SK-N-SH treated with all-trans-retinoic acid at 6 μM for 48 hours (cell line): ENCODE results near the gene GNPTAB.

Source experiments
- ATAC-seq: fragments of 200-7000 bp; cut with Tn5 transposase; 3 replicates; pipeline ENCODE4 v1.9.1; 2020; ENCODE audit warnings: mild to moderate bottlenecking, moderate library complexity
- ARNTL ChIP-seq: fragments of 450-650 bp; formaldehyde crosslinking; IDR thresholded peaks from 2 replicates; pipeline ENCODE4 v1.5.0; 2020; ENCODE audit warnings: low read depth, mild to moderate bottlenecking, moderate library complexity, borderline replicate concordance
- BACH2 ChIP-seq: fragments of 250-450 bp; sonication (Bioruptor Pico); IDR thresholded peaks from 2 replicates; pipeline ENCODE4 v1.9.0; 2021; ENCODE audit warnings: mild to moderate bottlenecking, borderline replicate concordance
- CSDC2 ChIP-seq: fragments of 250-450 bp; sonication (Bioruptor Pico); IDR thresholded peaks from 2 replicates; pipeline ENCODE4 v1.5.0; 2020; ENCODE audit warnings: mild to moderate bottlenecking, moderate library complexity
- CSRNP3 ChIP-seq: fragments of 250-450 bp; sonication (Bioruptor Pico); IDR thresholded peaks from 2 replicates; pipeline ENCODE4 v1.5.1; 2021; ENCODE audit warnings: mild to moderate bottlenecking, moderate library complexity
- ESRRG ChIP-seq: fragments of 250-450 bp; sonication (Bioruptor Pico); IDR thresholded peaks from 2 replicates; pipeline ENCODE4 v1.6.1; 2021; ENCODE audit warnings: mild to moderate bottlenecking
- ISL1 ChIP-seq: fragments of 250-450 bp; sonication (Bioruptor Pico); IDR thresholded peaks from 2 replicates; pipeline ENCODE4 v2.1.2; 2022; ENCODE audit warnings: mild to moderate bottlenecking, moderate library complexity
- POU6F1 ChIP-seq: fragments of 250-450 bp; sonication (Bioruptor Pico); IDR thresholded peaks from 2 replicates; pipeline ENCODE4 v1.8.0; 2021; ENCODE audit warnings: low read depth, mild to moderate bottlenecking, moderate library complexity, borderline replicate concordance
- PPARA ChIP-seq: fragments of 250-450 bp; sonication (Bioruptor Pico); IDR thresholded peaks from 2 replicates; pipeline ENCODE4 v1.5.0; 2020; ENCODE audit warnings: mild to moderate bottlenecking, borderline replicate concordance
- RARB ChIP-seq: fragments of 250-450 bp; sonication (Bioruptor Pico); IDR thresholded peaks from 2 replicates; pipeline ENCODE4 v1.8.0; 2021; ENCODE audit warnings: mild to moderate bottlenecking, moderate library complexity
- SNAI2 ChIP-seq: fragments of 250-450 bp; sonication (Bioruptor Pico); IDR thresholded peaks from 2 replicates; pipeline ENCODE4 v1.5.0; 2020; ENCODE audit warnings: mild to moderate bottlenecking, moderate library complexity
- TCF4 ChIP-seq: fragments of 250-450 bp; sonication (Bioruptor Pico); IDR thresholded peaks from 2 replicates; pipeline ENCODE4 v1.8.0; 2021; ENCODE audit warnings: mild to moderate bottlenecking, moderate library complexity, borderline replicate concordance
- TOX ChIP-seq: fragments of 250-450 bp; sonication (Bioruptor Pico); IDR thresholded peaks from 2 replicates; pipeline ENCODE4 v1.8.0; 2021; ENCODE audit warnings: mild to moderate bottlenecking, moderate library complexity, borderline replicate concordance
- ZC3H10 ChIP-seq: fragments of 250-450 bp; sonication (Bioruptor Pico); IDR thresholded peaks from 2 replicates; pipeline ENCODE4 v1.5.1; 2021; ENCODE audit warnings: mild to moderate bottlenecking, moderate library complexity
- ZFP3 ChIP-seq: fragments of 250-450 bp; sonication (Bioruptor Pico); IDR thresholded peaks from 2 replicates; pipeline ENCODE4 v1.5.0; 2020; ENCODE audit warnings: mild to moderate bottlenecking, moderate library complexity
- ZFP30 ChIP-seq: fragments of 450-650 bp; formaldehyde crosslinking; IDR thresholded peaks from 2 replicates; pipeline ENCODE4 v1.5.0; 2022; ENCODE audit warnings: mild to moderate bottlenecking, moderate library complexity
- ZNF565 ChIP-seq: fragments of 450-650 bp; formaldehyde crosslinking; conservative IDR thresholded peaks from 2 replicates; pipeline ENCODE4 v1.5.0; 2020; ENCODE audit warnings: low read depth, mild to moderate bottlenecking, moderate library complexity
- ZNF70 ChIP-seq: fragments of 450-650 bp; formaldehyde crosslinking; IDR thresholded peaks from 2 replicates; pipeline ENCODE4 v1.5.0; 2020; ENCODE audit warnings: mild to moderate bottlenecking, moderate library complexity
- ZNF8 ChIP-seq: fragments of 450-650 bp; formaldehyde crosslinking; IDR thresholded peaks from 2 replicates; pipeline ENCODE4 v1.5.0; 2020; ENCODE audit warnings: mild to moderate bottlenecking, moderate library complexity
- TF ChIP-seq, protein P1 (sequence below): fragments of 250-450 bp; sonication (Bioruptor Pico); IDR thresholded peaks from 2 replicates; pipeline ENCODE4 v1.8.0; 2020; ENCODE audit warnings: mild to moderate bottlenecking, moderate library complexity, borderline replicate concordance
- TF ChIP-seq, protein P2 (sequence below): fragments of 250-450 bp; sonication (Bioruptor Pico); IDR thresholded peaks from 2 replicates; pipeline ENCODE4 v1.5.1; 2020; ENCODE audit warnings: low read depth, mild to moderate bottlenecking, moderate library complexity

The GNPTAB gene

DNA sequence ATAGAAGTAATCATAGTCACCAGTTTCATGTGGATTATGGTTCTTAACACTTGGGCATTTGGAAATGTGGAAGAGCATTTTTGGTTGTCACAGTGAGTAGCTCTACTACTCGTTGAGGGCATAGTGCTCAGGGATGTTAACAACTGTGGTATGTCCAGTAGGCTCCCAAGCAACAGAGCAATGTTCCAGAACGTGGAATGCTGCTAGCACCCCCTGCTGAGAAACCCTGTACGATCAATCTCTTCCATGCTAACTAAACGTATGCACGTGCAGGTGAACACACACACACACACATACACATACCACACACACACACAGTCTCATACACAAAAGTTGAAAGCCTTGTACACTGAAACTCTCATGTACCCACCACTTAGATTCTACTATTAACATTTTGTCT lies 16.6 kb upstream of the GNPTAB start:
- TF ChIP-seq ZNF565 (CRISPR knock-in tag) (no peak), ZNF70 (CRISPR knock-in tag) (no peak), RARB (CRISPR knock-in tag) (no peak), POU6F1 (CRISPR knock-in tag) (no peak), BACH2 (no peak), CSRNP3 (no peak), TCF4 (CRISPR knock-in tag) (no peak), ARNTL (no peak), ZC3H10 (CRISPR knock-in tag) (no peak), TOX (CRISPR knock-in tag) (no peak)
- TF ChIP-seq, protein P1, sequence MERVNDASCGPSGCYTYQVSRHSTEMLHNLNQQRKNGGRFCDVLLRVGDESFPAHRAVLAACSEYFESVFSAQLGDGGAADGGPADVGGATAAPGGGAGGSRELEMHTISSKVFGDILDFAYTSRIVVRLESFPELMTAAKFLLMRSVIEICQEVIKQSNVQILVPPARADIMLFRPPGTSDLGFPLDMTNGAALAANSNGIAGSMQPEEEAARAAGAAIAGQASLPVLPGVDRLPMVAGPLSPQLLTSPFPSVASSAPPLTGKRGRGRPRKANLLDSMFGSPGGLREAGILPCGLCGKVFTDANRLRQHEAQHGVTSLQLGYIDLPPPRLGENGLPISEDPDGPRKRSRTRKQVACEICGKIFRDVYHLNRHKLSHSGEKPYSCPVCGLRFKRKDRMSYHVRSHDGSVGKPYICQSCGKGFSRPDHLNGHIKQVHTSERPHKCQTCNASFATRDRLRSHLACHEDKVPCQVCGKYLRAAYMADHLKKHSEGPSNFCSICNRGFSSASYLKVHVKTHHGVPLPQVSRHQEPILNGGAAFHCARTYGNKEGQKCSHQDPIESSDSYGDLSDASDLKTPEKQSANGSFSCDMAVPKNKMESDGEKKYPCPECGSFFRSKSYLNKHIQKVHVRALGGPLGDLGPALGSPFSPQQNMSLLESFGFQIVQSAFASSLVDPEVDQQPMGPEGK, result no peak
- ATAC-seq, result no peak

- no peak for TF ChIP-seq ZNF70 (CRISPR knock-in tag)
- TF ChIP-seq ESRRG, result no peak
- TF ChIP-seq ZC3H10 (CRISPR knock-in tag), result no peak
- TF ChIP-seq TCF4 (CRISPR knock-in tag), result no peak
- no peak for TF ChIP-seq PPARA (CRISPR knock-in tag)
- TF ChIP-seq ISL1, result no peak
- no peak for TF ChIP-seq ZFP30 (CRISPR knock-in tag)
- TF ChIP-seq BACH2, result no peak
- TF ChIP-seq, protein P2, sequence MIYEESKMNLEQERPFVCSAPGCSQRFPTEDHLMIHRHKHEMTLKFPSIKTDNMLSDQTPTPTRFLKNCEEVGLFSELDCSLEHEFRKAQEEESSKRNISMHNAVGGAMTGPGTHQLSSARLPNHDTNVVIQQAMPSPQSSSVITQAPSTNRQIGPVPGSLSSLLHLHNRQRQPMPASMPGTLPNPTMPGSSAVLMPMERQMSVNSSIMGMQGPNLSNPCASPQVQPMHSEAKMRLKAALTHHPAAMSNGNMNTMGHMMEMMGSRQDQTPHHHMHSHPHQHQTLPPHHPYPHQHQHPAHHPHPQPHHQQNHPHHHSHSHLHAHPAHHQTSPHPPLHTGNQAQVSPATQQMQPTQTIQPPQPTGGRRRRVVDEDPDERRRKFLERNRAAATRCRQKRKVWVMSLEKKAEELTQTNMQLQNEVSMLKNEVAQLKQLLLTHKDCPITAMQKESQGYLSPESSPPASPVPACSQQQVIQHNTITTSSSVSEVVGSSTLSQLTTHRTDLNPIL (CRISPR knock-in tag), result no peak
- no peak for TF ChIP-seq CSRNP3
- no peak for TF ChIP-seq SNAI2 (CRISPR knock-in tag)
- no peak for TF ChIP-seq ZNF565 (CRISPR knock-in tag)
- TF ChIP-seq, protein P1, result no peak
- no peak for TF ChIP-seq ZFP3 (CRISPR knock-in tag)
- no peak for TF ChIP-seq ZNF8 (CRISPR knock-in tag)
- TF ChIP-seq ARNTL, result no peak
- TF ChIP-seq, all 23 proteins: peak for 0
- no peak for ATAC-seq
Measured at GRCh38 chr12:101845137-101845711, 14.5 kb upstream of the GNPTAB start.

DNA sequence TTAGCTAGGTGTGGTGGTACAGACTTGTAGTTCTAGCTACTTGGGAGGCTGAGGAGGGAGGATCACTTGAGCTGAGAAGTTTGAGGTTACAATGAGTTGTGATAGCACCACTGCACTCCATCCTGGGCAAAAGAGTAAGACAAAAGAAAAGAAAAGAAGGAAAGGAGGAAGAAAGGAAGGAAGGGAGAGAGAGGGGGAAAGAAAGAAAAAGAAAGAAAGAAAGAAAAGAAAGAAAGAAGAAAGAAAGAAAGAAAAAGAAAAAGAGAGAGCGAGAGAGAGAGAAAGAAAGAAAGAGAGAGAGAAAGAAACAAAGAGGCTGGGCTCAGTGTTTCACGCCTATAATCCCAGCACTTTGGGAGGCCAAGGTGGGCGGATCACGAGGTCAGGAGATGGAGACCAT lies 10.3 kb upstream of the GNPTAB start:
- TF ChIP-seq ZFP30 (CRISPR knock-in tag) (no peak), ISL1 (no peak), CSDC2 (CRISPR knock-in tag) (no peak)
- ATAC-seq, result no peak
